ENCODE measurements around the gene ABHD2. TPM values are rescaled to one million over a fixed set of nuclear protein-coding genes. Genes with fewer than 3 reads are reported as not detected.

Gene ABHD2
- total RNA-seq, 1 experiment from 2014 or later, result 15.6 TPM

DNA sequence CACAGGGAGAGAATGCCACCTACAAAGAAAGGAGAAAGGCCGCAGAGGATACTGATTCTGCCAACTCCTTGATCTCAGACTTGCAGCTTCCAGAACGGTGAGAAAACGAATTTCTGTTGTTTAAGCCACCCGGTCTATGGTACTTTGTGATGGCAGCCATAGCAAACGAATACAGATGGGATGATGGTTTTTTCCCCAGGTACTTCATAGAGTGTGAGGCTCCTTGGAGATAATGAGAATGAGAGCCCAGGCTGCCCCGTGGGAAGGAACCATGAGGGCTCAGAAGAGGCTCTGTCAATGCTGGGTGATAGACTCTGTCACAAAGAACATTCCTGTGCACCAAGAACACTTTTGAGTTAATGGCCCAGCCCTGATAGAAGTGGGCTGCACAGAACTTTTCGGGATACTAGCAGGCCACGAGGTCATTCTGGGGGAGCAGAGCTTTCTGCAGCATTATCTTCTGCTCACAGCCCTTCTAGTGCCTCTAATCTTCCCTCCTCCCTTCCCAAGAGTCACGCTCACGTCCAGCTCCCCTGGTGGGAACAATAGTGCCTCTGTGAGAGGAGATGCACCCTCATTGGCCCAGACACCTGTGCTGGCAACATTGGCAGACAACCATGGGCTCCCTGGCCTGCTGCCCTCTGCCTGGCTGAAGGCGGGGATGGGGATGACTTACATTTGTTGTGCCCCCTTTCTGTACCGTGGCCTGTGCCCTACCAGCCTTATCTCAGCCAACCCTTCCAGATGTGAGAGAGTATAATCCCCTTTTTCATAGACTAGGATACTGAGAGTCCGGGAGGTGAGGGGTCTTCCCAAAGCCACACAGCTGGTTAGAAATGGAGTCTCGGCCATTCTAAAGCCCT is 138.3 kb downstream of the ABHD2 start:
- Histone ChIP-seq H2BK12ac (ENCODE audit: insufficient read length, low read depth, low read length) (no peak overlapping the region), H3K23me2 (ENCODE audit: insufficient read length, low read depth, low read length, poor library complexity, severe bottlenecking) (no peaks in the 10 kb centered on the region), H4K91ac (ENCODE audit: insufficient read length, low read depth, low read length) (no peak overlapping the region), H3K56ac (ENCODE audit: insufficient read length, low read depth, low read length) (no peak overlapping the region), H3K9ac (ENCODE audit: extremely low read depth, insufficient read length, low read length) (no peak overlapping the region), H4K5ac (ENCODE audit: insufficient read length, low read depth, low read length) (no peak overlapping the region), H2AFZ (ENCODE audit: low read length) (no peak overlapping the region), H3K4ac (ENCODE audit: low read depth, low read length) (no peak overlapping the region), H3K9me3 (ENCODE audit: control insufficient read depth, low read depth, low read length) (no peaks in the 10 kb centered on the region), H4K8ac (replicated peaks; ENCODE audit: insufficient read length, low read depth, low read length) (no peak overlapping the region), H3K79me2 (ENCODE audit: insufficient read depth, low read length) (no peaks in the 10 kb centered on the region), H2BK5ac (ENCODE audit: insufficient read length, low read length) (no peak overlapping the region), H3K27me3 (ENCODE audit: insufficient read depth, low read length) (no peaks in the 10 kb centered on the region), H2AK5ac (ENCODE audit: insufficient read length, low read length) (no peak overlapping the region), H2BK120ac (ENCODE audit: low read depth, low read length, poor library complexity, severe bottlenecking) (no peak overlapping the region), H2BK15ac (ENCODE audit: low read depth, low read length) (no peak overlapping the region), H3K23ac (ENCODE audit: insufficient read length, low read depth, low read length) (no peak overlapping the region), H2BK20ac (ENCODE audit: low read depth, low read length, poor library complexity, severe bottlenecking) (no peak overlapping the region), H3K14ac (ENCODE audit: insufficient read depth, low read length) (no peak overlapping the region), H3T11ph (ENCODE audit: low read length) (no peak overlapping the region), H3K27ac (ENCODE audit: insufficient read length, low read depth, low read length) (no peak overlapping the region), H3K79me1 (ENCODE audit: insufficient read depth, low read depth, low read length, poor library complexity, severe bottlenecking) (no peaks in the 10 kb centered on the region), H4K20me1 (ENCODE audit: control insufficient read depth, insufficient read depth, insufficient read length) (no peaks in the 10 kb centered on the region), H3K4me2 (ENCODE audit: insufficient read depth, insufficient read length, low read length) (no peak overlapping the region), H3K4me1 (ENCODE audit: insufficient read depth, low read length) (no peaks in the 10 kb centered on the region; the same call in 1 of the 2 replicates), H3K18ac (ENCODE audit: insufficient read length, low read depth, low read length) (no peak overlapping the region)
- no CpG with 5 or more reads among the region's 14 CpGs for WGBS (ENCODE audit: extremely low coverage, insufficient read length, low lambda C conversion rate)
- Mint-ChIP-seq H3K9me3 (no peaks in the 10 kb centered on the region), H3K4me1 (peaks cover 4 to 21% of the 10 kb centered on the region in 2 experiments), H3K36me3 (ENCODE audit: insufficient read depth in 1 of 3, low read depth in 3 of 3) (no peaks in the 10 kb centered on the region), H3K4me3 (no peak overlapping the region), H3K27me3 (ENCODE audit: low read depth) (peaks cover 6% of the 10 kb centered on the region), H3K27ac (no peak overlapping the region)
- TF ChIP-seq CTCF (conservative IDR thresholded peaks at IDR 0.05), result no peak
- no peak for DNase-seq
